HG03469 (cell line): ENCODE data around the gene HOMEZ.

ENCODE experiments used
- ATAC-seq: cut with Tn5 transposase; IDR thresholded peaks from one replicate; pipeline ENCODE4 v1.9.1; 2021; ENCODE audit warnings: mild to moderate bottlenecking, moderate library complexity, moderate number of reproducible peaks; ENCODE audit not compliant: unreplicated experiment

The HOMEZ gene

GRCh38 chr14:23307687-23308644 lies 22.0 kb upstream of the HOMEZ start:
- ATAC-seq: no peak

- ATAC-seq: no peak
Observed at GRCh38 chr14:23307146-23307530, 21.2 kb upstream of the HOMEZ start.

- ATAC-seq: no peak
Observed at GRCh38 chr14:23306412-23307145, 20.6 kb upstream of the HOMEZ start, which contains the start of gene BCL2L2. Gene BCL2L2 (plus strand): TSS chr14:23306833. CDS start chr14:23307768, 935 bp downstream.

- ATAC-seq: peak; percentile 26
Observed at GRCh38 chr14:23302290-23303225, 16.6 kb upstream of the HOMEZ start, which contains the start of gene PPP1R3E. Gene PPP1R3E (minus strand): TSS chr14:23302859. CDS start chr14:23302576, 283 bp downstream.

GRCh38 chr14:23301969-23302289 lies 16.0 kb upstream of the HOMEZ start:
- ATAC-seq: peak; percentile 5

- ATAC-seq: peak; percentile 57
Observed at GRCh38 chr14:23301288-23301968, 15.5 kb upstream of the HOMEZ start.

- ATAC-seq: no peak
Observed at GRCh38 chr14:23300687-23301223, 14.8 kb upstream of the HOMEZ start.

GRCh38 chr14:23299986-23300686 lies 14.2 kb upstream of the HOMEZ start:
- ATAC-seq: no peak

GRCh38 chr14:23299211-23299957 lies 13.5 kb upstream of the HOMEZ start:
- no peak for ATAC-seq

GRCh38 chr14:23297611-23298277 lies 11.8 kb upstream of the HOMEZ start:
- no peak for ATAC-seq

- no peak for ATAC-seq
Observed at GRCh38 chr14:23297096-23297495, 11.2 kb upstream of the HOMEZ start.

- ATAC-seq: no peak
Observed at GRCh38 chr14:23296012-23296777, 10.3 kb upstream of the HOMEZ start.

GRCh38 chr14:23294734-23295561 lies 9.0 kb upstream of the HOMEZ start:
- ATAC-seq: no peak

- ATAC-seq: no peak
Observed at GRCh38 chr14:23286902-23287479, 1.1 kb upstream of the HOMEZ start.

GRCh38 chr14:23285530-23286019 lies 357 bp downstream of the HOMEZ start:
- ATAC-seq: peak; percentile 10
